GM12865 (cell line): ENCODE results near the gene GNPDA1.

ENCODE experiments used
- DNase-seq: peaks from one replicate; pipeline ENCODE4 v3.0.0; 2010; ENCODE audit warnings: low read depth
- H3K4me3 ChIP-seq: 2 replicates; pipeline ENCODE4 v1.5.1; 2011; ENCODE audit warnings: mild to moderate bottlenecking, low read depth, low read length, control low read depth
- TF ChIP-seq, protein P1 (sequence below): IDR thresholded peaks from 2 replicates; pipeline ENCODE4 v1.5.1; 2011; ENCODE audit warnings: low read length, control low read depth, low read depth, inconsistent platforms; ENCODE audit not compliant: insufficient read depth; ENCODE audit errors: missing control alignments

Gene GNPDA1

DNA sequence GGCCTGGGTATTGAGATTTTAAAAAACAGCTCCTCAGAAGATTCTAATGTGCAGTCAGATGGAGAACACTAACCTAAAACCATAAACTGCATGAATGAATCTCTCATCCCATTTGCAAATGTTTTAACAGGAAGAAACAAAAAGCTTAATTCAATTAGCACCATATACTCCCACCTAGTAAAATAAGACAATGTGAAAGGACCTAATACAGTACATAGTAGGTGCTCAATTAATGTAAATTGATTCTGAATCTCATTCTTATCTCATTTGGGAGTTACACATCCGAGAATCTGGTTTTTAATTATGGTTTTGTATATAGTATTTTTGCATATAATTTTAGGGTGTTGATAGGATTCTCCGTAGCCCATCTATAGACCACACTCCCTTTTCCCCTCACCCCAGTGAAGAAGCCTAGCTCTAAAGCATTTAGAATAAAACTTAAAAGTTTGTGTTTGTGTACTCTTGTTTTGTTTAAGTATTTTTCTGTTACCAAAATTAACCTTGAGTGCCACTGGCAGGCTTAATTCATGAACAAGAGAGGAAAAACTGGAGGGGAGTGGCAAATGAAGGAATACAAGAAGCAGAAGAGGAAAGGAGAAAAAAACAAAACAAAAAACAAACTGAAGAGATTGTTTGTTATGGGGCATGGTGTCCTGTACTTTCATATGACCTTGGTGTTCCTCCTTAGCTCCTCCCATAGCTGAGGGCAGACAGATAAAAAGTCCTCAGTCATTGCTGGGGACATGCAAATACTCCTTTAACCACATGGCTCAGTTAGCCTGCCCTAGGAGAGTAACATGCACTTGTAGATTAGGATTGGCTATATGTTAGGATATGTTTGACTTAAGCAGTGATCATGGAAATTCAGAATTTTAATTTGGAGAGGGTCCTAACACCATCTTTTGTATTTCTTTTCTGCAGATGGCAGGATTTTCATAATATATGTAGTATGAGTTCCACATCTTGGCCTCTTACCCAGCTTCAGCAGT, 42.8 kb downstream of the GNPDA1 start:
- H3K4me3 ChIP-seq: peak overlapping the region; percentile 88
- TF ChIP-seq, protein P1, sequence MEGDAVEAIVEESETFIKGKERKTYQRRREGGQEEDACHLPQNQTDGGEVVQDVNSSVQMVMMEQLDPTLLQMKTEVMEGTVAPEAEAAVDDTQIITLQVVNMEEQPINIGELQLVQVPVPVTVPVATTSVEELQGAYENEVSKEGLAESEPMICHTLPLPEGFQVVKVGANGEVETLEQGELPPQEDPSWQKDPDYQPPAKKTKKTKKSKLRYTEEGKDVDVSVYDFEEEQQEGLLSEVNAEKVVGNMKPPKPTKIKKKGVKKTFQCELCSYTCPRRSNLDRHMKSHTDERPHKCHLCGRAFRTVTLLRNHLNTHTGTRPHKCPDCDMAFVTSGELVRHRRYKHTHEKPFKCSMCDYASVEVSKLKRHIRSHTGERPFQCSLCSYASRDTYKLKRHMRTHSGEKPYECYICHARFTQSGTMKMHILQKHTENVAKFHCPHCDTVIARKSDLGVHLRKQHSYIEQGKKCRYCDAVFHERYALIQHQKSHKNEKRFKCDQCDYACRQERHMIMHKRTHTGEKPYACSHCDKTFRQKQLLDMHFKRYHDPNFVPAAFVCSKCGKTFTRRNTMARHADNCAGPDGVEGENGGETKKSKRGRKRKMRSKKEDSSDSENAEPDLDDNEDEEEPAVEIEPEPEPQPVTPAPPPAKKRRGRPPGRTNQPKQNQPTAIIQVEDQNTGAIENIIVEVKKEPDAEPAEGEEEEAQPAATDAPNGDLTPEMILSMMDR: no peak
- peak; percentile 86 for DNase-seq

DNA sequence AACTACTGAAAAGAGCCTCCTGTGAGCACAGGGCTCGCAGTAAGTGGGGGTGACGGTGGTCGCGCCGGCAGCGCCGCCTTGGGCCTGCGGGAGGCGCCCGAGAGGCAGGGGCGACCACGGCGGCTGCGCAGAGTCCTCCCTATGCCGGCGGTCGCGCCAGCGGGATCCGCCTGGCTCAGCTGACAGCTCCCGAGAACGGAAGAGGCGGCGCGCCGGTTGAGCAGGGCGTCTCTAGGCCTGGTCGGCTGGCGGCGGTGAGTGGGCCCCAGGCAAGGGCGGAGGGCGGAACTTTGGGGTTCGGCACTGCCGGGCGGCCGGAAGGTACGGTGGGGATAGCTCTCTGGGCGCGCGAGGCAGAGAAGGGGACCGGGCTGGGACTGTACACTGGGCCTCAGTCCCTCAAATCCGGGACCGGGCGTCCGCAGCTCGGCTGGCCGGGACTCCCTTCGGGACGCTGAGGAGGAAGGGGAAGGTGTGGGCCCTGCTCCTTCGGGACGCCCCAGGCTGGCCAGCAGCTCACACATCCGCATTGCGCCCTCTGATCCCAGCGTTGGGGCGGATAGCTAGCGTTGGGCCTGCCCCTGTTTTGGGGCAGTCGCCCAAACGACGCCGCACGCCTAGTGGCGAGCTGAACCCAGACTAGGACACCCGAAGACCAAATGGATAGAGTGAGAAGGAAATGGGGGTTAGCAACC, 43.8 kb downstream of the GNPDA1 start, which contains the start of gene RNF14:
Gene RNF14, plus strand, starts transcription at position 192 of the 695 bp plus-strand sequence. CDS start 4,484 bp downstream, outside the sequence.
- peak; percentile 98 for DNase-seq
- TF ChIP-seq, protein P1: peak; percentile 98
- H3K4me3 ChIP-seq: peak within 1 kb of the TSS; percentile 88

DNA sequence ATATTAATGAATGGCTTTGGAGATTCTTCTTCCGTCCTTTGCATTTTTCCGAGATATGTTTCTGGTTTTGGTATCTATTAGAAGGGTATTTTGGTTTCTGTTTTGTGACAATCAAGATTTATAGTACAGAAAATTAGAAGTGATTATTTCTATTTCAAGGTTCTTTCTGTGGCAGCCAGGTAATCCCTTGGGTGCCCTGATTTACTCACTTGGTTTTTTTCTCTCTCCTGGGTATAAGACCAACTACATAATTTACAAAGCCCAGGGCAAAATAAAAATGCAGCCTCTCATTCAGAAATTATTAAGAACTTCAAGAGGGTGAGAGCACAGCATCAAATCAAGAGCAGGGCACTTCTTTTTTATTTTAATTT, 45.9 kb downstream of the GNPDA1 start:
- no peak for DNase-seq
- TF ChIP-seq, protein P1: no peak
- H3K4me3 ChIP-seq: no peak overlapping the region

DNA sequence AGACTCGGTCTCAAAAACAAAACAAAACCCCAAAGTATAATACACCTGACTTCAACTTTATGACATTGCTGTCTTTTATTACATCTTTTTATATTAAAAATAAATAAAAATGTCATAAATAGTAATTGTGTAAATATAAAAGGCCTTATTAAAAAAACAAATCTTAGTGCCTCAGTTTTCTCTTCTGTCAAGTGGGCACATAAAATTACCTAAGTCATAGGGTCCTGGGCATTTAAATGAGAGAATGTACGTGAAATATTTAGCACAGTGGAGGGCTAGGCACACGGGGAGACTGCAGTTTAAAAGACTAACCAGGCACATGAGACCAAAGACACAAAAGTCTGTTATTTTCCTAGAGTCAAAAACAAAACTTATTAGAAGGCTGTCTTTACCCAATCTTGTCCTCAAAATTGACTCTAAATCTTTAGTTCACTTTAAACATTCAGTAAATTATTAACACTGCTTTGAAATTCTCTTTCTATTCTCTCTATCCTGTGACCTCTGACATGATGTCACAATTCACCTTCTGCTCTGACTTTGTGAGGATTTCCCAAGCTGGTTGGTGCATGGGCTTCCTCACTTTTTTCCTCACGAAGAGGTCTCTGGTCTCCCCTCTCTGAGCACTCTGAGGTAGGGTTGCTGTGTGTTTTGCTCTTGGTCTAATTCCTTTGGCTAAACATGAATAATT, 46.4 kb downstream of the GNPDA1 start:
- TF ChIP-seq, protein P1: no peak
- DNase-seq: no peak
- no peak overlapping the region for H3K4me3 ChIP-seq

DNA sequence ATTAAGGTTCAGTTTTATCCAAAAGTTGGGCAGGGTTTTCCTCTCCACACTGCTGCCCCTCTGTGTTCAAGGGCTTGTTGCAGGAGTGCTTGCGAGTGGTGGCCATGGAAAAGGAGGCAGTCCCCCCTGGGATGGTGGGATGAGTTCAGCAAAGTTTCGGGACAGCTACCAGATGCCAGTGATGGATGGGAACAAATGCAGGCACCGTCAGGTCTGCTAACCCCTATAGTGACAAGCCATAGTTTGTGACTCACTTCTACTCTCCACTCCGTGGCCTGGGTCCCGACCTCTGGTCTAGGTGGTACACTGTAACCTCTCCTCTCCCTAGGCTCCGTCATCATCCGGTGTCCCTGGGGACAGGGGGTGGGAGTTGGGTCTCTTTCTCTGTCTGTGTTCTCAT, 47.8 kb downstream of the GNPDA1 start:
- DNase-seq: no peak
- H3K4me3 ChIP-seq: no peak overlapping the region
- TF ChIP-seq, protein P1: no peak

DNA sequence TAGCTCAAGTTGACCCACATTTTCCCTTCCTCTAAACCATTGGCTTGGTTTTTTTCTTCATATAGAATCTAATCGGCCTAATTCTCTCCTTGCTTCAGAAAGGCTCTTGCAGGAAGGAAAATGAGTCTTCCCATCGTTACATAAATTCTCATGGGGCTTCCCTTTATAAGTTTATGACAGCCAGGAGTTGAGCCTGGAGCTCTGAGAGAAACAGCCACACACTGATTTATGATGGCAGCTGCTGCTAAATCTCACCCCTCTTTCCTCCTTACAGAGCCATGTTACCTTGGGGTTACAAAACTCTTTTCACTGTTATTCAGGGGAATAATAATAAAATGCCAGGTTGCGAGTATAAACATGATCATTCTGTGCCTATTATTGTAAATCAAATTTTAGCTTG, 49.1 kb downstream of the GNPDA1 start:
- no peak overlapping the region for H3K4me3 ChIP-seq
- TF ChIP-seq, protein P1: no peak
- DNase-seq: no peak
